CD14-positive monocyte (primary cell): ENCODE measurements around the gene PRKN. TPM values are rescaled to one million over a fixed set of nuclear protein-coding genes. Genes with fewer than 3 reads are reported as not detected.

Experiments used
- DNase-seq, 3 donors: peaks; one replicate each; pipeline ENCODE4 v3.0.0-alpha.2; 2011 to 2022
- H2AFZ ChIP-seq: 2 replicates; pipeline ENCODE4 v1.6.0; 2012; ENCODE audit warnings: mild to moderate bottlenecking, low read depth, low read length, inconsistent platforms; ENCODE audit not compliant: insufficient read depth, poor library complexity, severe bottlenecking
- H3K27ac ChIP-seq, 2 donors: 1 replicate in 1 of 2; 2 replicates in 1 of 2; pipeline ENCODE4 v1.5.1; 2012 to 2013; ENCODE audit warnings: low read length in 2 of 2, control low read depth in 1 of 2, inconsistent platforms in 1 of 2, low read depth in 1 of 2, mild to moderate bottlenecking in 1 of 2
- H3K27me3 ChIP-seq, 2 donors: one replicate each; pipeline versions ENCODE4 v1.6.0 to v1.6.1; 2011 to 2013; ENCODE audit warnings: low read length in 2 of 2; ENCODE audit not compliant: control insufficient read depth in 2 of 2, insufficient read depth in 2 of 2
- H3K36me3 ChIP-seq, 2 donors: replicated peaks in 1 of 2; 1 replicate in 1 of 2; 2 replicates in 1 of 2; pipeline versions ENCODE4 v1.5.1 to v1.6.1; 2012 to 2013; ENCODE audit warnings: low read length in 2 of 2, control low read depth in 1 of 2, inconsistent platforms in 1 of 2, mild to moderate bottlenecking in 1 of 2; ENCODE audit not compliant: insufficient read depth in 2 of 2, control insufficient read depth in 1 of 2
- H3K4me1 ChIP-seq, 2 donors: 1 replicate in 1 of 2; 2 replicates in 1 of 2; pipeline versions ENCODE4 v1.5.1 to v1.6.1; 2012 to 2013; ENCODE audit warnings: low read length in 2 of 2, control low read depth in 1 of 2, inconsistent platforms in 1 of 2, mild to moderate bottlenecking in 1 of 2, moderate library complexity in 1 of 2; ENCODE audit not compliant: insufficient read depth in 2 of 2, control insufficient read depth in 1 of 2
- H3K4me2 ChIP-seq: replicated peaks from 2 replicates; pipeline ENCODE3; 2012; ENCODE audit warnings: low read length, moderate library complexity, mild to moderate bottlenecking; ENCODE audit not compliant: poor library complexity, severe bottlenecking; ENCODE audit errors: extremely low read depth
- H3K4me3 ChIP-seq, 3 experiments: fragments of 200-600 bp in 1 of 3; sonication (generic) in 1 of 3; replicated peaks in 1 of 3; 1 replicate in 2 of 3; 2 replicates in 1 of 3; pipeline ENCODE4 v1.5.1; 2011 to 2013; ENCODE audit warnings: low read length in 3 of 3, mild to moderate bottlenecking in 3 of 3, control low read depth in 2 of 3, low read depth in 2 of 3, inconsistent platforms in 1 of 3, moderate library complexity in 1 of 3
- H3K79me2 ChIP-seq: 2 replicates; pipeline ENCODE4 v1.6.0; 2012; ENCODE audit warnings: mild to moderate bottlenecking, control low read depth, inconsistent platforms, low read length, moderate library complexity; ENCODE audit not compliant: insufficient read depth
- H3K9ac ChIP-seq: 2 replicates; pipeline ENCODE4 v1.6.0; 2017; ENCODE audit warnings: low read length, mild to moderate bottlenecking; ENCODE audit not compliant: insufficient read depth, poor library complexity, severe bottlenecking
- H3K9me3 ChIP-seq, 2 donors: replicated peaks in 1 of 2; 1 replicate in 1 of 2; 2 replicates in 1 of 2; pipeline versions ENCODE4 v1.5.1 to v1.6.1; 2012 to 2013; ENCODE audit warnings: low read length in 2 of 2, control low read depth in 1 of 2; ENCODE audit not compliant: control insufficient read depth in 1 of 2, insufficient read depth in 1 of 2
- H4K20me1 ChIP-seq: 2 replicates; pipeline ENCODE4 v1.6.0; 2012; ENCODE audit warnings: mild to moderate bottlenecking, low read length, control low read depth, moderate library complexity; ENCODE audit not compliant: insufficient read depth
- H3K27ac Mint-ChIP-seq, 7 donors: one replicate each; pipeline ENCODE4 v1.8.0; 2020; ENCODE audit warnings: mild to moderate bottlenecking in 7 of 7, mixed read lengths in 7 of 7, moderate library complexity in 6 of 7, inconsistent platforms in 2 of 7
- H3K27me3 Mint-ChIP-seq, 3 donors: one replicate each; pipeline ENCODE4 v1.8.0; 2021 to 2022; ENCODE audit warnings: low read depth in 3 of 3, mild to moderate bottlenecking in 3 of 3, mixed read lengths in 3 of 3, moderate library complexity in 3 of 3, inconsistent platforms in 1 of 3
- H3K36me3 Mint-ChIP-seq, 2 donors: one replicate each; pipeline ENCODE4 v1.8.0; 2020; ENCODE audit warnings: mixed read lengths in 2 of 2, inconsistent platforms in 1 of 2, mild to moderate bottlenecking in 1 of 2
- H3K4me1 Mint-ChIP-seq: one replicate; pipeline ENCODE4 v1.8.0; 2020; ENCODE audit warnings: mild to moderate bottlenecking, mixed read lengths
- H3K4me3 Mint-ChIP-seq, 2 donors: one replicate each; pipeline ENCODE4 v1.8.0; 2020; ENCODE audit warnings: mild to moderate bottlenecking in 2 of 2, mixed read lengths in 2 of 2, moderate library complexity in 1 of 2
- H3K9me3 Mint-ChIP-seq, 7 donors: one replicate each; pipeline ENCODE4 v1.8.0; 2020 to 2022; ENCODE audit warnings: mixed read lengths in 7 of 7, mild to moderate bottlenecking in 6 of 7, moderate library complexity in 6 of 7, inconsistent platforms in 2 of 7
- CTCF ChIP-seq: fragments of 200-600 bp; IDR thresholded peaks from one replicate; pipeline ENCODE4 v1.8.0; 2022; ENCODE audit warnings: antibody characterized with exemption, mild to moderate bottlenecking
- WGBS: methylation state at CpG from one replicate; pipeline ENCODE4 v1.1.5; 2013; ENCODE audit warnings: missing lambda C conversion rate; ENCODE audit not compliant: insufficient coverage; 5-methylcytosine and 5-hydroxymethylcytosine counted together
- intact Hi-C, 2 donors: fragments of 100-400 bp; cut with micrococcal nuclease; formaldehyde crosslinking; loops; one replicate each; pipeline versions ENCODE4 v1.15.0 to v1.15.1; 2023
- polyA plus RNA-seq, 3 donors: library from polyadenylated mRNA; depleted of rRNA in 1 of 3; unstranded in 2 of 3; stranded (reverse) in 1 of 3; fragments of 300-500 nt in 2 of 3; fragments of >200 nt in 1 of 3; fragmentation: Illumina TruSeq in 2 of 3; gene quantifications; 1 replicate in 2 of 3; 2 replicates in 1 of 3; pipeline ENCODE4 v1.2.3, GENCODE V29; 2012 to 2021

PRKN gene
- polyA plus RNA-seq, 3 donors, result 0.19 to 0.21 TPM; not detected in 1

GRCh38 chr6:162442687-162443086 lies 284.9 kb downstream of the PRKN start:
- peaks cover 3 to 8% of the 10 kb centered on the region in 2 donors for H3K9me3 ChIP-seq
- no peaks in the 10 kb centered on the region for H4K20me1 ChIP-seq
- H2AFZ ChIP-seq, result no peak overlapping the region
- H3K79me2 ChIP-seq, result no peaks in the 10 kb centered on the region
- no peaks in the 10 kb centered on the region for H3K4me1 ChIP-seq
- no peaks in the 10 kb centered on the region for H3K27me3 ChIP-seq
- peaks cover 0 to 4% (median 0%) of the 10 kb centered on the region in 3 donors for H3K27me3 Mint-ChIP-seq
- no peak overlapping the region for H3K27ac ChIP-seq
- H3K9me3 Mint-ChIP-seq, result peaks cover 0 to 15% (median 5%) of the 10 kb centered on the region in 7 donors
- no peak for TF ChIP-seq CTCF
- H3K36me3 Mint-ChIP-seq, result no peaks in the 10 kb centered on the region
- no peak for DNase-seq
- H3K9ac ChIP-seq, result no peak overlapping the region
- H3K27ac Mint-ChIP-seq, result no peak overlapping the region
- intact Hi-C loops, result no loop called here
- no peaks in the 10 kb centered on the region for H3K4me1 Mint-ChIP-seq
- no peak overlapping the region for H3K4me2 ChIP-seq
- no peak overlapping the region for H3K4me3 Mint-ChIP-seq
- 81% methylated on average over 4 of the region's 6 CpGs for WGBS
- no peak overlapping the region for H3K4me3 ChIP-seq
- H3K36me3 ChIP-seq, result no peaks in the 10 kb centered on the region

- H3K36me3 Mint-ChIP-seq, result no peaks in the 10 kb centered on the region
- Histone ChIP-seq H2AFZ (no peak overlapping the region), H3K9ac (no peak overlapping the region), H3K9me3 (peaks cover 3 to 8% of the 10 kb centered on the region in 2 donors), H3K79me2 (no peaks in the 10 kb centered on the region), H3K36me3 (no peaks in the 10 kb centered on the region), H3K4me3 (no peak overlapping the region), H3K4me1 (no peaks in the 10 kb centered on the region), H3K27me3 (no peaks in the 10 kb centered on the region), H3K4me2 (no peak overlapping the region), H4K20me1 (no peaks in the 10 kb centered on the region), H3K27ac (no peak overlapping the region)
- H3K4me1 Mint-ChIP-seq, result no peaks in the 10 kb centered on the region
- H3K27me3 Mint-ChIP-seq, result peaks cover 0 to 4% (median 0%) of the 10 kb centered on the region in 3 donors
- no peak for TF ChIP-seq CTCF
- no peak overlapping the region for H3K4me3 Mint-ChIP-seq
- WGBS, result 89% methylated on average over 5 of the region's 5 CpGs
- intact Hi-C loops, result no loop called here
- no peak for DNase-seq
- peaks cover 0 to 15% (median 7%) of the 10 kb centered on the region in 7 donors for H3K9me3 Mint-ChIP-seq
- H3K27ac Mint-ChIP-seq, result no peak overlapping the region
Measured at GRCh38 chr6:162441991-162442390, 285.6 kb downstream of the PRKN start.
